ENCODE results near the gene CABP7.

The CABP7 gene

DNA sequence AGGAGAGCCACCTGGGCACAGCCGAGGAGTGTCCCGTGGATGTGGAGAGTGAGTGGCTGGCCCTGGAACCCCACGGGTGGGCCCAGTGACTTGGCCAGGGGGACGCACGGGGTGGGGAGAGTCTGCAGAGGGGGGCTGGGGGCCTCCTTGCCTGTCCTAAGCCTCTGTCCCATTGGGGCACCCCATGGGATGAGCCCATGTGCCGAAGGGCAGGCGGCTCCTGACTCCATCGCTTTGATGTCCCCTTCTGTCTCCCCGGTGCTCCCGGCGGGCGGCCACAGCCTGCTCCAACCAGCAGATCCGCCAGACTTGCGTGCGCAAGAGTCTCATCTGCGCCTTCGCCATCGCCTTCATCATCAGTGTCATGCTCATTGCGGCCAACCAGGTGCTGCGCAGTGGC is 9.4 kb downstream of the CABP7 start:
- TF ChIP-seq, protein P1, sequence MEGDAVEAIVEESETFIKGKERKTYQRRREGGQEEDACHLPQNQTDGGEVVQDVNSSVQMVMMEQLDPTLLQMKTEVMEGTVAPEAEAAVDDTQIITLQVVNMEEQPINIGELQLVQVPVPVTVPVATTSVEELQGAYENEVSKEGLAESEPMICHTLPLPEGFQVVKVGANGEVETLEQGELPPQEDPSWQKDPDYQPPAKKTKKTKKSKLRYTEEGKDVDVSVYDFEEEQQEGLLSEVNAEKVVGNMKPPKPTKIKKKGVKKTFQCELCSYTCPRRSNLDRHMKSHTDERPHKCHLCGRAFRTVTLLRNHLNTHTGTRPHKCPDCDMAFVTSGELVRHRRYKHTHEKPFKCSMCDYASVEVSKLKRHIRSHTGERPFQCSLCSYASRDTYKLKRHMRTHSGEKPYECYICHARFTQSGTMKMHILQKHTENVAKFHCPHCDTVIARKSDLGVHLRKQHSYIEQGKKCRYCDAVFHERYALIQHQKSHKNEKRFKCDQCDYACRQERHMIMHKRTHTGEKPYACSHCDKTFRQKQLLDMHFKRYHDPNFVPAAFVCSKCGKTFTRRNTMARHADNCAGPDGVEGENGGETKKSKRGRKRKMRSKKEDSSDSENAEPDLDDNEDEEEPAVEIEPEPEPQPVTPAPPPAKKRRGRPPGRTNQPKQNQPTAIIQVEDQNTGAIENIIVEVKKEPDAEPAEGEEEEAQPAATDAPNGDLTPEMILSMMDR (IDR thresholded peaks at IDR 0.05; ENCODE audit: low read depth, low read length, missing control alignments), result no peak
- no peak overlapping the region for H3K4me3 ChIP-seq (ENCODE audit: low read depth, low read length)
- DNase-seq (ENCODE audit: low read depth), result no peak

DNA sequence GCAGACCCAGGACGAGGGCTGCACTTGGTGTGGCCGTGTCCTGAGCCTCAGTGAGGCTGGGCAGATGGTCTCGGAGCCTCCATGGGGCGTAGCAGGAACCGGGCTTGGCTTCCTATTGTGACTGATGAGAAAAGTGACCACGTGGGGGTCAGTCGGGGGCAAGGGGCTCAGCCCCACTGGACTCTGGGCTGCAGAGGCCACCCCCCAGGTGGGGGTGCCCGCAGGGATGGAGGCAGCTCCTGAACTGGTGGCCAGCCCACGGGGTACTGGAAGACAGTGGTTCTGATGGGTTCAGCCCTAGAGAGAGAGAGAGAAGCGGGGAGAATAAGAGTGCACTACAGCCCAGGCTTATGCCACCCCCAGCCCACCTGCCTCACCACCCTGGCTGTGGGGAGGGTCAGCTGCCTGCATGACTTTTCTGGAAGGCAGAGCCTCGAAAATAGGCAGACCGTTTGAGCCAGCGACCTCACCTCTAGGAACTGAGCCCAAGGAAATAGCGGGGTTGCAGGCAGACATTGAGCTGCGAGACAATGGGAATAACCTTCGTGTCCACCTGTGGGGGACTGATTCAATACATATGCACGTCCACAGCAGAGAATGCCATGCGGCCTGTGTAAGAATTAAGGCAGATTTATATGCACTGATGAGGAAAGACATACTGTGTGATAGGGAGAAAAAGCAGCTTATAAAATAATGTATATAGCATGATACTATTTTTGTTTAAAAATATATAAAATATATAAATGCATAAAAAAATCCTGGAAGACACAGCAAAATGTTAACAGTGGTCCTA is 11.5 kb downstream of the CABP7 start:
- DNase-seq (ENCODE audit: low read depth), result no peak
- no peak overlapping the region for H3K4me3 ChIP-seq (ENCODE audit: low read depth, low read length)
- TF ChIP-seq, protein P1 (IDR thresholded peaks at IDR 0.05; ENCODE audit: low read depth, low read length, missing control alignments), result no peak

DNA sequence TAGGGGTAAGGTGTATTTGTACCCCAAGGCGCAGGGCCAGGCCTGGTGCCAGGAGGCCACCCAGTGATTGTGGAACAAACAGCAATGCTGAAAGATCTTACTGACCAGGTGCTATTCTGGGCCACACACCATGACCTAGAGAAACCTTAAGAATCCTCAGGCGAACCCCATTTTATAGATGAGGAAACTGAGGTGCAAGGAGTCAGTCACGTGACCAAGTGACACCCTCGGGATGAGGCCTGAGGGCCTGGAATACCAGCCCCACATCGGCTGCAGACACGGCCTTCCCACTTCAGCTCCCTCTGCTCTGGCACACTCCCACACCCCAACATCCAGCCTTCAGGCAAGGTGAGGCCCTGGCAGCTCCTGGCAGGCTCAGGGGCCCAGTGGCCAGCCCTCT is 13.1 kb downstream of the CABP7 start:
- DNase-seq (ENCODE audit: low read depth), result no peak

DNA sequence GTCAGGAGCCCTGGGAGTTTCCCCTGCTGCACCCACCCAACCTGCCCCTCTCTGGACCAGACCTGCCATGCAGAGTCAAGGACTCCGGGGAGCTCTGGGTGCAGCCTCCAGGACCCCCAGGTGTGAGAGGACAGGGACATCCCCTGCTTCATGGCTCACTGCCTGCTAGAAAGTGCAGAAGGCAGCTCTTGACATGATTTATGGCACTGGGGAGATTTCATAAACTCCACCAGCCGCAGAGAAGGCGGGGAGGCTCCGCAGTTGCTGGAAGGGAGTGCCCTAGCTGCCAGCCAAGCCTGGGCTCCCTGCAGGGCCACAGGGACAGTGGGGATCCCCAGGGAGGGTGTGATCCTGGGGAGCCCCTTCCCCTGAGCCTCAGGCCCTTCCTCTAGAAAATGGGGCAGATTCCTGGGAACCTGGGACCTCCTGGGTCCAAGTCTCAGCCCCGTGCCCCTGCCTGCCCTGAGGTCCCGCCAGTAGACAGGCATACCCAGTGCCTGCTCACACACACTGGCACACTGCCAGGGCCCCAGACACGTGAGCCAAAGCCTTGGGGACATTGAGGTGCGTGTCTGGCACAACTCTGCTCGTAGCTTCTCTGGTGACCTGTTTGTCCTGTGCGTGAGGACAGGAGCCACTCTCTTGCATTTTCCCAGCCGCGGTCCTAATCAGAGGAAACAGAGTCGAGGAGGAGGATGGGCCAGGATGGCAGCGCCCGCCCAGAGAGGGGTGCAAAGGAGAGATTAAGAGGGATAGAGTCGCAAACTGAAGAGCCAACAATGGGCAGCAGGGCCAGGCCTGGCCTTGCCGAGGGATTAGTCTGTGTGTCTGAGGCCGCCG is 13.8 kb downstream of the CABP7 start:
- DNase-seq (ENCODE audit: low read depth), result no peak
- TF ChIP-seq, protein P1 (IDR thresholded peaks at IDR 0.05; ENCODE audit: low read depth, low read length, missing control alignments), result no peak
- no peak overlapping the region for H3K4me3 ChIP-seq (ENCODE audit: low read depth, low read length)

More for the DNA sequence above, 13.1 kb downstream of the CABP7 start:
- TF ChIP-seq, protein P1 (IDR thresholded peaks at IDR 0.05; ENCODE audit: low read depth, low read length, missing control alignments), result no peak
- no peak overlapping the region for H3K4me3 ChIP-seq (ENCODE audit: low read depth, low read length)

- TF ChIP-seq, protein P1 (IDR thresholded peaks at IDR 0.05; ENCODE audit: low read depth, low read length, missing control alignments), result no peak
- no peak overlapping the region for H3K4me3 ChIP-seq (ENCODE audit: low read depth, low read length)
- DNase-seq (ENCODE audit: low read depth), result no peak
Measured at GRCh38 chr22:29734406-29734805, 14.6 kb downstream of the CABP7 start.

DNA sequence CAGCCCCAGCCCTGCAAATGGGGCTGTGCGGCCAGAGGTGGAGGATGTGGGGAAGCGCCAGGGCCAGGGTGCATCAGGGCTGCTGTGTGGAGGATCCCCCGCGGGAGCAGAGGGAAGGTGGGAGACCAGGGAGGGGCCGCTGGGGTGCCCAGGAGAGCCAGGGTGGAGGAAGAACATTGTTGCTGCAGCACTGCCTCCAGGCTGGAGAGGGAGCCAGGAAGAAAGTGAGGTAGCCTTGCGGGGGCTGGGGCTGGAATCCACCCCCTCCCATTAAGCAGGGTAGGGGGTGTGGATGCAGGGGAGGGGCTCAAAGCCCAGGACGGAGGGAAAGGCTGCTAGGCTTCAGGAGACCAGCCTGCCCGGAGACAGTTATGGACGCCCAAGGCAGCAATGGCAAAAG is 15.0 kb downstream of the CABP7 start:
- H3K4me3 ChIP-seq (ENCODE audit: low read depth, low read length), result no peak overlapping the region
- TF ChIP-seq, protein P1 (IDR thresholded peaks at IDR 0.05; ENCODE audit: low read depth, low read length, missing control alignments), result no peak
- DNase-seq (ENCODE audit: low read depth), result no peak
